Endothelial cell of umbilical vein (primary cell): ENCODE measurements around the gene DARS2. TPM values are rescaled to one million over a fixed set of nuclear protein-coding genes. Genes with fewer than 3 reads are reported as not detected.

Experiments used
- BruUV-seq: library from RNA; stranded (reverse); fragments of 400-500 nt; replicated peaks from 2 replicates; lab custom pipeline; 2021; lab: Mats Ljungman, UMichigan
- CTCF ChIA-PET: fragments of 300-600, 350-600 bp; sonication (Branson Sonifier 250); formaldehyde crosslinking; loops from one replicate; lab custom pipeline; 2021; ENCODE audit warnings: antibody characterized with exemption, inconsistent platforms; lab: Charles Lee
- POLR2A ChIA-PET: fragments of 300-600, 350-600 bp; sonication (Branson Sonifier 250); formaldehyde crosslinking; loops from one replicate; lab custom pipeline; 2021; ENCODE audit warnings: antibody characterized with exemption, inconsistent platforms; lab: Charles Lee
- DNase-seq: peaks from one replicate; pipeline ENCODE4 v3.0.0-alpha.2; 2011; ENCODE audit warnings: low read depth, low spot score
- FAIRE-seq: peaks from 2 replicates; lab custom pipeline; 2011; peaks lifted over from hg19 to GRCh38; lab: Jason Lieb, UNC
- H2AFZ ChIP-seq: 2 replicates; pipeline ENCODE4 v1.6.0; 2012; ENCODE audit warnings: low read depth, low read length, control low read depth, inconsistent platforms
- H3K27ac ChIP-seq: 2 replicates; pipeline ENCODE4 v1.5.1; 2011; ENCODE audit warnings: low read depth, mild to moderate bottlenecking, control low read depth, low read length, moderate library complexity; ENCODE audit not compliant: insufficient read depth
- H3K27me3 ChIP-seq, 2 experiments: 2 replicates each; pipeline versions ENCODE4 v1.6.0 to v1.6.1; 2011; ENCODE audit warnings: low read length in 2 of 2, mixed read lengths in 1 of 2; ENCODE audit not compliant: control insufficient read depth in 2 of 2, insufficient read depth in 2 of 2
- H3K36me3 ChIP-seq, 2 experiments: 2 replicates in 1 of 2; 3 replicates in 1 of 2; pipeline ENCODE4 v1.5.1; 2011; ENCODE audit warnings: low read length in 2 of 2, mild to moderate bottlenecking in 1 of 2, moderate library complexity in 1 of 2; ENCODE audit not compliant: control insufficient read depth in 2 of 2, insufficient read depth in 2 of 2; ENCODE audit errors: extremely low read depth in 1 of 2
- H3K4me1 ChIP-seq: 3 replicates; pipeline ENCODE4 v1.5.1; 2011; ENCODE audit warnings: mild to moderate bottlenecking, low read length; ENCODE audit not compliant: control insufficient read depth, insufficient read depth; ENCODE audit errors: extremely low read depth
- H3K4me2 ChIP-seq: 2 replicates; pipeline ENCODE4 v1.6.1; 2011; ENCODE audit warnings: low read length, control low read depth, mixed read lengths; ENCODE audit not compliant: insufficient read depth
- H3K4me3 ChIP-seq, 3 experiments: fragments of 200-600 bp in 1 of 3; sonication (generic), shearing (Covaris generic) in 1 of 3; replicated peaks in 1 of 3; 2 replicates each; pipeline ENCODE4 v1.5.1; 2011 to 2016; ENCODE audit warnings: control low read depth in 3 of 3, low read length in 3 of 3, mild to moderate bottlenecking in 2 of 3, inconsistent platforms in 1 of 3, low read depth in 1 of 3, moderate library complexity in 1 of 3; ENCODE audit not compliant: insufficient read depth in 1 of 3
- H3K79me2 ChIP-seq: 2 replicates; pipeline ENCODE4 v1.6.0; 2012; ENCODE audit warnings: low read length, inconsistent platforms; ENCODE audit not compliant: control insufficient read depth, insufficient read depth
- H3K9ac ChIP-seq: replicated peaks from 2 replicates; pipeline ENCODE3; 2011; ENCODE audit warnings: low read length, control low read depth; ENCODE audit not compliant: insufficient read depth; ENCODE audit errors: extremely low read depth
- H3K9me1 ChIP-seq: replicated peaks from 3 replicates; pipeline ENCODE4 v1.6.0; 2011; ENCODE audit warnings: mild to moderate bottlenecking, low read length; ENCODE audit not compliant: control insufficient read depth, insufficient read depth; ENCODE audit errors: extremely low read depth
- H3K9me3 ChIP-seq: replicated peaks from 2 replicates; pipeline ENCODE4 v1.5.1; 2012; ENCODE audit warnings: low read length, inconsistent platforms; ENCODE audit not compliant: control insufficient read depth, insufficient read depth
- H4K20me1 ChIP-seq: replicated peaks from 2 replicates; pipeline ENCODE3; 2011; ENCODE audit warnings: mild to moderate bottlenecking, low read length; ENCODE audit not compliant: control insufficient read depth, insufficient read depth; ENCODE audit errors: extremely low read depth
- EZH2 ChIP-seq: IDR thresholded peaks from 2 replicates; pipeline ENCODE4 v1.6.1; 2012; ENCODE audit warnings: borderline replicate concordance, low read depth, mild to moderate bottlenecking, moderate library complexity, low read length, inconsistent platforms; ENCODE audit not compliant: severe bottlenecking
- FOS ChIP-seq: IDR thresholded peaks from 2 replicates; pipeline ENCODE4 v1.6.1; 2011; ENCODE audit warnings: mild to moderate bottlenecking, low read length, moderate library complexity, borderline replicate concordance; ENCODE audit not compliant: insufficient read depth
- GATA2 ChIP-seq: IDR thresholded peaks from 2 replicates; pipeline ENCODE4 v1.7.0; 2011; ENCODE audit warnings: low read depth, mild to moderate bottlenecking, moderate library complexity, mixed read lengths, low read length; ENCODE audit not compliant: insufficient read length, insufficient read depth
- JUN ChIP-seq: IDR thresholded peaks from 2 replicates; pipeline ENCODE4 v1.6.1; 2011; ENCODE audit warnings: borderline replicate concordance, low read depth; ENCODE audit not compliant: insufficient read length, insufficient read depth
- MYC ChIP-seq: IDR thresholded peaks from one replicate; pipeline ENCODE4 v1.6.1; 2011; ENCODE audit warnings: mild to moderate bottlenecking, low read depth, low read length
- POLR2A ChIP-seq: IDR thresholded peaks from 2 replicates; pipeline ENCODE4 v1.6.1; 2012; ENCODE audit warnings: low read depth, mild to moderate bottlenecking, control low read depth, low read length
- POLR2AphosphoS5 ChIP-seq: IDR thresholded peaks from 2 replicates; pipeline ENCODE4 v1.6.1; 2012; ENCODE audit warnings: low read depth, mild to moderate bottlenecking, control low read depth, low read length, moderate library complexity; ENCODE audit not compliant: insufficient read depth
- dilution Hi-C: fragments of 300-500 bp; cut with MboI; formaldehyde crosslinking; loops from one replicate; pipeline ENCODE4 v1.15.0; 2019; ENCODE audit warnings: low sequenced_read_pairs; ENCODE audit not compliant: extremely low pct_ligation_motif_present
- intact Hi-C: fragments of 100-400 bp; cut with micrococcal nuclease; formaldehyde crosslinking; loops from one replicate; pipeline ENCODE4 v1.10.0; 2022
- polyA plus RNA-seq, 4 experiments: library from polyadenylated mRNA; depleted of rRNA in 3 of 4; stranded (reverse) in 3 of 4; unstranded in 1 of 4; fragments of >200 nt; gene quantifications; 2 replicates each; pipeline versions ENCODE4 v1.2.1 to v1.2.3, GENCODE V29; 2011 to 2012; ENCODE audit warnings: missing spikeins in 1 of 4
- total RNA-seq: library from RNA; stranded (reverse); gene quantifications from 2 replicates; pipeline ENCODE4 v1.2.3, GENCODE V29; 2021
- TF ChIP-seq, protein P1 (sequence below), 2 donors: IDR thresholded peaks; 1 replicate in 1 of 2; 2 replicates in 1 of 2; pipeline ENCODE4 v1.5.1; 2011; ENCODE audit warnings: low read length in 2 of 2, mild to moderate bottlenecking in 2 of 2, moderate library complexity in 2 of 2, control low read depth in 1 of 2, inconsistent platforms in 1 of 2, low read depth in 1 of 2; ENCODE audit not compliant: insufficient read depth in 1 of 2; ENCODE audit errors: extremely low read depth in 1 of 2
- TF ChIP-seq, protein P2 (sequence below): IDR thresholded peaks from 2 replicates; pipeline ENCODE4 v1.6.1; 2011; ENCODE audit not compliant: insufficient read depth, insufficient read length

DARS2 gene
- total and polyA plus RNA-seq, 2 donors (not counting 3 experiments of a cell fraction or from before 2014, with no cell fraction given) = 17.4 to 33.6 TPM

DNA sequence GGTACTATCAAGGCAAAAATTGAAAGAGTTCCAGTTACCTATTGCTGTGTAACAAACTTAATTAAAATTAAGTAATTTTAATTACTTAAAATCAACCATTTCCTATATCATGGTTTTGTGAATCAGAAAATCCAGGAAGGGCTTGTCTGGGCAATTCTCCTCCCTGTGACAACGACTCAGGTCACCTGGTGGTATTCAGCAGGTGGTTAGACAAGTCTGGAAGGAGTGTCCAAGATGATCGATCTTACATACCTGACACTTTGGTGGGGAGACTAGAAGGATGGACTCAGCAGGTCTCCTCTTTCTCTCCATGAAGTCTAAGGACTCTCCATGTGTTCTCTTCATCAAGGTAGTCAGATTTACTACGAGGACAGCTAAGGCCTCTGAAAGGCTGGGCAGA is 69.7 kb downstream of the DARS2 start:
- Histone ChIP-seq H3K4me2 (no peak overlapping the region), H3K9me3 (no peaks in the 10 kb centered on the region), H3K27me3 (no peaks in the 10 kb centered on the region), H3K9me1 (no peaks in the 10 kb centered on the region), H3K4me1 (no peaks in the 10 kb centered on the region), H3K36me3 (no peaks in the 10 kb centered on the region), H3K79me2 (no peaks in the 10 kb centered on the region), H4K20me1 (no peaks in the 10 kb centered on the region), H3K9ac (no peak overlapping the region), H3K27ac (no peak overlapping the region), H3K4me3 (no peak overlapping the region), H2AFZ (no peak overlapping the region)
- dilution Hi-C loops = no loop called here
- intact Hi-C loops = no loop called here
- TF ChIP-seq POLR2A = no peak
- no peak for TF ChIP-seq MYC
- TF ChIP-seq, protein P1, sequence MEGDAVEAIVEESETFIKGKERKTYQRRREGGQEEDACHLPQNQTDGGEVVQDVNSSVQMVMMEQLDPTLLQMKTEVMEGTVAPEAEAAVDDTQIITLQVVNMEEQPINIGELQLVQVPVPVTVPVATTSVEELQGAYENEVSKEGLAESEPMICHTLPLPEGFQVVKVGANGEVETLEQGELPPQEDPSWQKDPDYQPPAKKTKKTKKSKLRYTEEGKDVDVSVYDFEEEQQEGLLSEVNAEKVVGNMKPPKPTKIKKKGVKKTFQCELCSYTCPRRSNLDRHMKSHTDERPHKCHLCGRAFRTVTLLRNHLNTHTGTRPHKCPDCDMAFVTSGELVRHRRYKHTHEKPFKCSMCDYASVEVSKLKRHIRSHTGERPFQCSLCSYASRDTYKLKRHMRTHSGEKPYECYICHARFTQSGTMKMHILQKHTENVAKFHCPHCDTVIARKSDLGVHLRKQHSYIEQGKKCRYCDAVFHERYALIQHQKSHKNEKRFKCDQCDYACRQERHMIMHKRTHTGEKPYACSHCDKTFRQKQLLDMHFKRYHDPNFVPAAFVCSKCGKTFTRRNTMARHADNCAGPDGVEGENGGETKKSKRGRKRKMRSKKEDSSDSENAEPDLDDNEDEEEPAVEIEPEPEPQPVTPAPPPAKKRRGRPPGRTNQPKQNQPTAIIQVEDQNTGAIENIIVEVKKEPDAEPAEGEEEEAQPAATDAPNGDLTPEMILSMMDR (IDR thresholded peaks at IDR 0.05; ENCODE audit: extremely low read depth in 1 of 2, insufficient read depth in 1 of 2, low read depth in 1 of 2, low read length in 2 of 2) = no peak
- no peak for TF ChIP-seq GATA2
- TF ChIP-seq EZH2 = no peak
- TF ChIP-seq JUN = no peak
- BruUV-seq = no TSS peak
- CTCF ChIA-PET = no interaction called here
- FAIRE-seq (no peak), DNase-seq (no peak)
- POLR2A ChIA-PET = no interaction called here

DNA sequence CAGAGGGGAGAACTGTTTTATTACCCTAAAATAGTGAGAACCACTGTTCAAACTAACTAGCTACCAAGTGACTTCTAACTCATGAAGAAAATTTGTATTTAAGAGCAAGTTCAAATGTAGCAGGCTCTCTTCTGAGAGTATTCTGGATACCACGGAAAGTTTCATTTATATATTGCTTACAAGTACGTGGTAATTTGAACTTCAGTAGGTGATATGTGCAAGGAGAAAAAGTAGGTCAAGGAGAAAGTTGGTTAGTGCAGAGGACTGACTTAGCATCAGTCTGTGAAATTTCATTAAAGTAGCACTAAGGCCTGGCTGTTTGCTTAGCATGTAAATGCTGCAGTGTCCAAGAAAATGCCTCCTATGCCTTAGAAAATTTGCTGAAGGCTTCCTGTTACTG is 76.0 kb downstream of the DARS2 start:
- H4K20me1 ChIP-seq = no peaks in the 10 kb centered on the region
- H3K27ac ChIP-seq = no peak overlapping the region
- no peak for FAIRE-seq
- H3K27me3 ChIP-seq = no peaks in the 10 kb centered on the region
- dilution Hi-C loops = no loop called here
- no peak overlapping the region for H3K4me3 ChIP-seq
- intact Hi-C loops = no loop called here
- POLR2A ChIA-PET = no interaction called here
- no peak overlapping the region for H3K9ac ChIP-seq
- H3K36me3 ChIP-seq = no peaks in the 10 kb centered on the region
- no peaks in the 10 kb centered on the region for H3K79me2 ChIP-seq
- H3K9me1 ChIP-seq = no peaks in the 10 kb centered on the region
- no peak overlapping the region for H2AFZ ChIP-seq
- BruUV-seq = no TSS peak
- TF ChIP-seq MYC (no peak), JUN (no peak), POLR2AphosphoS5 (no peak), FOS (no peak), EZH2 (no peak), POLR2A (no peak), GATA2 (no peak)
- TF ChIP-seq, protein P2, sequence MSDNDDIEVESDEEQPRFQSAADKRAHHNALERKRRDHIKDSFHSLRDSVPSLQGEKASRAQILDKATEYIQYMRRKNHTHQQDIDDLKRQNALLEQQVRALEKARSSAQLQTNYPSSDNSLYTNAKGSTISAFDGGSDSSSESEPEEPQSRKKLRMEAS = no peak
- TF ChIP-seq, protein P1 (IDR thresholded peaks at IDR 0.05; ENCODE audit: extremely low read depth in 1 of 2, insufficient read depth in 1 of 2, low read depth in 1 of 2, low read length in 2 of 2) = no peak
- no peaks in the 10 kb centered on the region for H3K9me3 ChIP-seq
- H3K4me1 ChIP-seq = no peaks in the 10 kb centered on the region
- no peak for DNase-seq
- CTCF ChIA-PET = no interaction called here
- no peak overlapping the region for H3K4me2 ChIP-seq
